Measurements from ENCODE around the gene MRPS22. TPM values are rescaled to one million over a fixed set of nuclear protein-coding genes. Genes with fewer than 3 reads are reported as not detected.
"Not testable (repeated sequence)": the region's sequence is repeated elsewhere in the genome, so short reads cannot be mapped to it uniquely, and the experiment has no call there.

Gene MRPS22
- total RNA-seq, 2 donors from 2014 or later = 46.9 to 78.2 TPM

GRCh38 chr3:139394116-139394515 lies 50.3 kb downstream of the MRPS22 start:
- peak overlapping the region in 1 of 2 donors; percentile 12 for H3K27ac ChIP-seq
- no peaks in the 10 kb centered on the region for H3K9me3 ChIP-seq
- DNase-seq (ENCODE audit: low spot score) = no peak
- peaks cover 0 to 12% of the 10 kb centered on the region in 2 donors for H3K4me1 ChIP-seq
- no peak overlapping the region for H3K4me3 ChIP-seq
- no peaks in the 10 kb centered on the region for H3K27me3 ChIP-seq
- TF ChIP-seq CTCF (IDR thresholded peaks at IDR 0.05) = no peak
- no peaks in the 10 kb centered on the region for H3K36me3 ChIP-seq

GRCh38 chr3:139396707-139397106 lies 52.9 kb downstream of the MRPS22 start:
- no peak for DNase-seq (ENCODE audit: low spot score)
- Histone ChIP-seq H3K4me1 (no peaks in the 10 kb centered on the region), H3K9me3 (no peaks in the 10 kb centered on the region), H3K27ac (no peak overlapping the region), H3K4me3 (no peak overlapping the region), H3K36me3 (no peaks in the 10 kb centered on the region), H3K27me3 (no peaks in the 10 kb centered on the region)
- TF ChIP-seq CTCF (IDR thresholded peaks at IDR 0.05) = no peak

- H3K36me3 ChIP-seq; H3K4me1 ChIP-seq; DNase-seq (ENCODE audit: low spot score); H3K27me3 ChIP-seq; H3K27ac ChIP-seq; H3K4me3 ChIP-seq; H3K9me3 ChIP-seq: not testable (repeated sequence)
Observed at GRCh38 chr3:139401155-139401554, 57.3 kb downstream of the MRPS22 start.

Other genes with a start within 250 kb of the MRPS22 start
- gene COPB2, start 45.6 kb downstream of the MRPS22 start, total RNA-seq = 10 to 100 TPM; 53.4 to 65.8 TPM
- not detected for gene RBP2, start 132.5 kb downstream of the MRPS22 start, total RNA-seq
- 10 to 100 TPM; 27.7 to 28.2 TPM for gene RBP1, start 195.7 kb downstream of the MRPS22 start, total RNA-seq